ENCODE results near the gene DNAH17. TPM values are rescaled to one million over a fixed set of nuclear protein-coding genes. Genes with fewer than 3 reads are reported as not detected.

DNAH17 gene
- total and polyA plus RNA-seq, 2 donors (not counting 3 experiments of a cell fraction or from before 2014, with no cell fraction given): not detected

DNA sequence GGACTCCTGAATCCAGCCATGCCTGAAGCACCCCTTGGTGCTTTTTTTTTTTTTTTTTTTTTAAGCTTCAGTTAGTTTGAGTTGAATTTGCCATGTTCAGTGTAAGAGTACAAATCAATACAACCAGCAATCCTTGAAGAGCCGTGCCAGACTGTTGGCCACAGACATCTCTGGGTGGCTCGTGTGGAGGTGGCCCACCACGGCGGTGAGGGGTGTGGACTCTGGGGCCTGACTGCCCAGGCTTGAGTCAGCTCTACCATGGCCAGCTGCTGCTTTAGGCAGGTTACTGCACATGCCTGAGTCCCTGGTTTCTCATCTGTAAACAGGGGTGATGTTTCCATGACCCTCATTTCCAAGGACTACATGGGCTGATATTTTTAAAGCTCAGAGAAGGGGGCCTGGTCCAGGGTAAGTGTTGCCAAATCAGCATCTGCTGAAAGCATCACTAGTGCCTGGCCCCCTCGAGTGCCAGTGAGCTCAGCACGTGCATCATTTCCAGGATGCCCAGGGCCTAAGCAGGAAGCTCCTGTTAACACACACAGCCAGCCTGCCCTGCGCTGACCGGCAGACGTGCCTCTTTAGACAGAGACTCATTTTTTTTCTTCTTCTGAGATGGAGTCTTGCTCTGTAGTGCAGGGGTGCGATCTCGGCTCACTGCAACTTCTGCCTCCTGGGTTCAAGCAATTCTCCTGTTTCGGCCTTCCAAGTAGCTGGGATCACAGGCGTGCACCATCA lies 90.1 kb downstream of the DNAH17 start:
- H3K9ac ChIP-seq (replicated peaks; ENCODE audit: extremely low read depth, insufficient read depth, low read length): no peak overlapping the region
- H3K4me3 ChIP-seq (replicated peaks in 1 of 3; ENCODE audit: insufficient read depth in 1 of 3, low read depth in 1 of 3, low read length in 3 of 3): no peak overlapping the region
- TF ChIP-seq GATA2 (IDR thresholded peaks at IDR 0.05; ENCODE audit: insufficient read depth, insufficient read length, low read depth, low read length) (no peak), POLR2A (IDR thresholded peaks at IDR 0.05; ENCODE audit: low read depth, low read length) (no peak), MYC (IDR thresholded peaks at IDR 0.05; ENCODE audit: low read depth, low read length) (no peak), POLR2AphosphoS5 (IDR thresholded peaks at IDR 0.05; ENCODE audit: insufficient read depth, low read depth, low read length) (no peak), EZH2 (IDR thresholded peaks at IDR 0.05; ENCODE audit: borderline replicate concordance, low read depth, low read length, severe bottlenecking) (no peak), JUN (IDR thresholded peaks at IDR 0.05; ENCODE audit: borderline replicate concordance, insufficient read depth, insufficient read length, low read depth) (no peak), FOS (IDR thresholded peaks at IDR 0.05; ENCODE audit: borderline replicate concordance, insufficient read depth, low read length) (no peak)
- TF ChIP-seq, protein P1, sequence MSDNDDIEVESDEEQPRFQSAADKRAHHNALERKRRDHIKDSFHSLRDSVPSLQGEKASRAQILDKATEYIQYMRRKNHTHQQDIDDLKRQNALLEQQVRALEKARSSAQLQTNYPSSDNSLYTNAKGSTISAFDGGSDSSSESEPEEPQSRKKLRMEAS (IDR thresholded peaks at IDR 0.05; ENCODE audit: insufficient read depth, insufficient read length): no peak
- TF ChIP-seq, protein P2, sequence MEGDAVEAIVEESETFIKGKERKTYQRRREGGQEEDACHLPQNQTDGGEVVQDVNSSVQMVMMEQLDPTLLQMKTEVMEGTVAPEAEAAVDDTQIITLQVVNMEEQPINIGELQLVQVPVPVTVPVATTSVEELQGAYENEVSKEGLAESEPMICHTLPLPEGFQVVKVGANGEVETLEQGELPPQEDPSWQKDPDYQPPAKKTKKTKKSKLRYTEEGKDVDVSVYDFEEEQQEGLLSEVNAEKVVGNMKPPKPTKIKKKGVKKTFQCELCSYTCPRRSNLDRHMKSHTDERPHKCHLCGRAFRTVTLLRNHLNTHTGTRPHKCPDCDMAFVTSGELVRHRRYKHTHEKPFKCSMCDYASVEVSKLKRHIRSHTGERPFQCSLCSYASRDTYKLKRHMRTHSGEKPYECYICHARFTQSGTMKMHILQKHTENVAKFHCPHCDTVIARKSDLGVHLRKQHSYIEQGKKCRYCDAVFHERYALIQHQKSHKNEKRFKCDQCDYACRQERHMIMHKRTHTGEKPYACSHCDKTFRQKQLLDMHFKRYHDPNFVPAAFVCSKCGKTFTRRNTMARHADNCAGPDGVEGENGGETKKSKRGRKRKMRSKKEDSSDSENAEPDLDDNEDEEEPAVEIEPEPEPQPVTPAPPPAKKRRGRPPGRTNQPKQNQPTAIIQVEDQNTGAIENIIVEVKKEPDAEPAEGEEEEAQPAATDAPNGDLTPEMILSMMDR (IDR thresholded peaks at IDR 0.05; ENCODE audit: extremely low read depth in 1 of 2, insufficient read depth in 1 of 2, low read depth in 1 of 2, low read length in 2 of 2): no peak
- intact Hi-C loops (cut with micrococcal nuclease) (no loop called here), dilution Hi-C loops (cut with MboI; ENCODE audit: extremely low pct_ligation_motif_present, low sequenced_read_pairs) (loop anchor here (25.0 kb wide), 1 partner anchor 150 kb away; no protein-coding TSS in a partner anchor)
- H3K27ac ChIP-seq (ENCODE audit: insufficient read depth, low read depth, low read length): no peak overlapping the region
- DNase-seq (ENCODE audit: low read depth, low spot score) (no peak), FAIRE-seq (no peak)
- H4K20me1 ChIP-seq (replicated peaks; ENCODE audit: control insufficient read depth, extremely low read depth, insufficient read depth, low read length): no peaks in the 10 kb centered on the region
- H3K36me3 ChIP-seq (ENCODE audit: control insufficient read depth in 2 of 2, extremely low read depth in 1 of 2, insufficient read depth in 2 of 2, low read length in 2 of 2): no peaks in the 10 kb centered on the region
- BruUV-seq (replicated peaks): no TSS peak
- H3K9me1 ChIP-seq (replicated peaks; ENCODE audit: control insufficient read depth, extremely low read depth, insufficient read depth, low read length): no peaks in the 10 kb centered on the region
- no peaks in the 10 kb centered on the region for H3K27me3 ChIP-seq (ENCODE audit: control insufficient read depth in 2 of 2, insufficient read depth in 2 of 2, low read length in 2 of 2)
- H3K4me1 ChIP-seq (ENCODE audit: control insufficient read depth, extremely low read depth, insufficient read depth, low read length): peaks cover 2% of the 10 kb centered on the region
- CTCF ChIA-PET: interaction anchor here (0.5 to 1.6 kb wide), 2 partner anchors 10 to 36 kb away, joined by 4 to 6 read pairs; no protein-coding TSS in a partner anchor
- no peak overlapping the region for H3K4me2 ChIP-seq (ENCODE audit: insufficient read depth, low read length)
- H2AFZ ChIP-seq (ENCODE audit: low read depth, low read length): no peak overlapping the region
- H3K9me3 ChIP-seq (replicated peaks; ENCODE audit: control insufficient read depth, insufficient read depth, low read length): no peaks in the 10 kb centered on the region
- no peaks in the 10 kb centered on the region for H3K79me2 ChIP-seq (ENCODE audit: control insufficient read depth, insufficient read depth, low read length)
- POLR2A ChIA-PET: no interaction called here

All from endothelial cell of umbilical vein (primary cell).